Parathyroid adenoma (tissue), 2 donors: Measurements from ENCODE around the gene SELENON.

Source experiments
- H2AFZ ChIP-seq: fragments of 300-600 bp; sonication (generic); one replicate; pipeline ENCODE4 v1.7.0; 2017; ENCODE audit warnings: antibody characterized with exemption, mild to moderate bottlenecking
- H3K27ac ChIP-seq: fragments of 300-600 bp; sonication (generic); one replicate; pipeline ENCODE4 v1.7.0; 2017
- H3K27me3 ChIP-seq: fragments of 300-600 bp; sonication (generic); one replicate; pipeline ENCODE4 v1.7.0; 2017; ENCODE audit warnings: low read length; ENCODE audit not compliant: control insufficient read depth, insufficient read depth
- H3K36me3 ChIP-seq: fragments of 300-600 bp; sonication (generic); one replicate; pipeline ENCODE4 v1.7.0; 2017; ENCODE audit warnings: low read length; ENCODE audit not compliant: control insufficient read depth, insufficient read depth
- H3K4me1 ChIP-seq: fragments of 300-600 bp; sonication (generic); one replicate; pipeline ENCODE4 v1.7.0; 2017; ENCODE audit warnings: control low read depth
- H3K4me2 ChIP-seq: fragments of 300-600 bp; sonication (generic); one replicate; pipeline ENCODE4 v1.7.0; 2017; ENCODE audit warnings: low read length
- H3K4me3 ChIP-seq: fragments of 300-600 bp; sonication (generic); one replicate; pipeline ENCODE4 v1.7.0; 2017; ENCODE audit warnings: low read depth, low read length
- H3K79me2 ChIP-seq: fragments of 300-600 bp; sonication (generic); one replicate; pipeline ENCODE4 v1.7.0; 2017; ENCODE audit warnings: control low read depth
- H3K9ac ChIP-seq: fragments of 300-600 bp; sonication (generic); one replicate; pipeline ENCODE4 v1.7.0; 2017; ENCODE audit warnings: mild to moderate bottlenecking
- H3K9me3 ChIP-seq: fragments of 300-600 bp; sonication (generic); one replicate; pipeline ENCODE4 v1.7.0; 2017; ENCODE audit warnings: low read length; ENCODE audit not compliant: control insufficient read depth
- CTCF ChIP-seq: fragments of 300-600 bp; sonication (generic); IDR thresholded peaks from one replicate; pipeline ENCODE4 v1.7.0; 2017; ENCODE audit warnings: antibody characterized with exemption, mild to moderate bottlenecking
- donor health status: primary hyperparathyroidism.

Gene SELENON

GRCh38 chr1:25765923-25766589 lies 33.9 kb upstream of the SELENON start:
- Histone ChIP-seq H3K27ac (no peak overlapping the region), H3K4me2 (peak overlapping the region; percentile 49), H2AFZ (no peak overlapping the region), H3K9me3 (no peaks in the 10 kb centered on the region), H3K36me3 (no peaks in the 10 kb centered on the region), H3K9ac (no peak overlapping the region), H3K27me3 (no peaks in the 10 kb centered on the region), H3K4me1 (peaks cover 17% of the 10 kb centered on the region), H3K4me3 (no peak overlapping the region), H3K79me2 (no peaks in the 10 kb centered on the region)
- no peak for TF ChIP-seq CTCF

- H3K27ac ChIP-seq: peak overlapping the region; percentile 32
- H3K4me1 ChIP-seq: peaks cover 20% of the 10 kb centered on the region
- no peak overlapping the region for H2AFZ ChIP-seq
- no peaks in the 10 kb centered on the region for H3K9me3 ChIP-seq
- no peaks in the 10 kb centered on the region for H3K27me3 ChIP-seq
- H3K4me2 ChIP-seq: peak overlapping the region; percentile 49
- no peaks in the 10 kb centered on the region for H3K79me2 ChIP-seq
- H3K4me3 ChIP-seq: no peak overlapping the region
- no peaks in the 10 kb centered on the region for H3K36me3 ChIP-seq
- no peak for TF ChIP-seq CTCF
- H3K9ac ChIP-seq: no peak overlapping the region
These were observed 33.1 kb upstream of the SELENON start for GRCh38 chr1:25766721-25767436.

DNA sequence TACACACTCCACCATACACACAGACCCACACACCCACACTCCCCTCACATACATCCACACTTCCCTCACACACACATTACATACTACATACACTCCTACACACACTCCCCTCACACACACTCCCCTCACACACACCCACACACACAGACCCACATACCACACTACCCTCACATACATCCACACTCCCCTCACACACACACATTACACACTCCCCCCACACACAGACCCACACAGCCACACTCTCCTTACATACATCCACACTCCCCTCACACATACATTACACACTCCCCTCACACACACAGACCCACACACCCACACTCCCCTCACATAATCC lies 32.6 kb upstream of the SELENON start:
- no peak overlapping the region for H3K4me2 ChIP-seq
- H2AFZ ChIP-seq: no peak overlapping the region
- TF ChIP-seq CTCF: no peak
- no peak overlapping the region for H3K4me3 ChIP-seq
- no peaks in the 10 kb centered on the region for H3K9me3 ChIP-seq
- H3K79me2 ChIP-seq: no peaks in the 10 kb centered on the region
- no peaks in the 10 kb centered on the region for H3K36me3 ChIP-seq
- peaks cover 25% of the 10 kb centered on the region for H3K4me1 ChIP-seq
- H3K27me3 ChIP-seq: no peaks in the 10 kb centered on the region
- no peak overlapping the region for H3K9ac ChIP-seq
- no peak overlapping the region for H3K27ac ChIP-seq

DNA sequence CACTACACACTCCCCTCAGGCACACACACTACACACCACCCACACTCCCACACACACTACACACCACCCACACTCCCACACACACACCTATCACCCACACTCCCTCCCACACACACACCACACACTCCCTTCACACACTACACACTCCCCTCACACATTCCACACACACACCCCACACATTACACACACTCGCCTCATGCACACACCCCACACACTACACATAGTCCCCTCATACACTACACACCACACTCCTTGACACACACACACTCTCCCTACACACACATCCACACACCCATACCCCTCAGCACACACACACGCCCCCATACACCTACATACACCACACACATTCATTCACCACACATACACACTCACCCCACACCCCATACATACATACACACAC lies 31.0 kb upstream of the SELENON start:
- no peak for TF ChIP-seq CTCF
- Histone ChIP-seq H3K9me3 (no peaks in the 10 kb centered on the region), H3K9ac (no peak overlapping the region), H3K36me3 (no peaks in the 10 kb centered on the region), H3K27me3 (no peaks in the 10 kb centered on the region), H3K4me1 (peaks cover 30% of the 10 kb centered on the region), H3K4me3 (no peak overlapping the region), H2AFZ (no peak overlapping the region), H3K27ac (no peak overlapping the region), H3K79me2 (no peaks in the 10 kb centered on the region), H3K4me2 (no peak overlapping the region)
